HG03025 (cell line): ENCODE results near the gene PHACTR3.

Experiments
- ATAC-seq: cut with Tn5 transposase; IDR thresholded peaks from one replicate; pipeline ENCODE4 v1.9.1; 2021; ENCODE audit warnings: mild to moderate bottlenecking, moderate library complexity; ENCODE audit not compliant: unreplicated experiment, low FRiP score

The PHACTR3 gene

DNA sequence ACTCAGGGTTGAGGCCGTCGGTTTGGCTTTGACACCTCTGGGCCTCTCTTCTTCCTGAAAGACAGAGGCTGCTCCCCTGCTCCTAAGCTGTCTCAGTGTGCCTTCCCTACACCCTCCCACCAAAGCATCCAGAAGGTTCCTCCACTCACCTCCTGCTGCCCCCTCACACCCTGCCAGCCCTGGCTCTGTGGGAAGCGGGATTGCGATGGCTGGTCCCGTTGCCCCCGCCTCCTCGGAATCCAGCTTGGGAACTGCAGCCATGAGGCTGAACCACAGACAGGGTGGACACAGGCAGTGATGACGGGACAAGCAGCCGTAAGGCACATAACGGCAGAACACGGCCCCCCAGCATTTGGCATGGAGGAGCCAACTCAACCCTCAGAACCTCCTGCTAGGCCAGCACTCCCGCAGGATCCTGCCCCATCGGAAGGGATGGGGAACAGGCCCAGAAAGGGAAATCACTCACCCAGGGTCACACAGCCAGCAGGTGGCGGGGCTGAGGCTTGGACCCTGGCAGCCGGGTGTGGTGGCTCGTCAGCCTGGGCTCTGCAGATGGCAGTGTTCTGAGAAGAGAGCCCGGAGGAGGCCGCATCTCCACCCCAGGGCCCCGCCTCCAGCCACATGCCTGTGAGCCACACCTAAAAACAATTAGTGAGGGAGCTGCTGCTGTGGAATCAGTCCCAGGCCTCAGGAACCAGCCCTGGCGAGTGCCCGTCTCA is 139.6 kb downstream of the PHACTR3 start:
- no peak for ATAC-seq

DNA sequence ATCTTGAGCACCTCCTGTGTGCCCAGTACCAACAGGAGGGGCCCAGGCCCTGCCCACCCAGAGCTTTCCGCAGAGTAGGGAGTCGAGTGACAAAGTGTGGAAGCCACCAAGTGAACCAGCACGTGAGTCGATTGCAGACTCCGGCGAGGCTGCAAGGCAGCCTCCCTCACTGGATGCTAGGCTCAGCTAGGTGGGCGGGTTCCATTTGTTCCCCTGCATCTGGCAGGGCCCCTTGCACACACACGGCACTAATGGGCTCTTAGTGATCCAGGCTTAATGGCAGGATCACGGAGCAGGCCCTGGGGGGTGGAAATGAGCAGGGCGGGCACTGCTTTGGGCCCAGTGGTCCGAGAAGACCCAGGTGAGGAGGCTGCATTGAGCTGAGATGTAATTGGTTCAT is 140.4 kb downstream of the PHACTR3 start:
- ATAC-seq: no peak

DNA sequence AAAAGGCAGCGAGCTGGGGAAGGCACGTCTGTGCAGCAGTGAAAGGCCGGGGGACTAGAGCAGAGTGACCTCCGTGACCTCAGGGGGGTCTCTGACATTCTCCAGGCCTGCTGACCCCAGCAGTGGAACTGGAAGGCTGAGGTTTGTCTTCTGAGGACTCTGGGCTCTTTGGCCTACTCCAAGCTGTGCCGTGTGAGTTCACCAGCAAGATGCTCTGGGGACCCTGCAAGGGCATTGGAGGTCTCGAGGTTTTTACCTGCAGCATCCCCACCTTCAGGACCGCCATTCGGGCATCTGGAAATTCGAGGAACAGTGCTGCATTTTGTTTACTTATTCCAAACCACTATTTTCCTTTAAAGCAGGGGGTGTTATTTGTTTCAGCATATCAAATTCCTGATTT is 140.9 kb downstream of the PHACTR3 start:
- no peak for ATAC-seq

DNA sequence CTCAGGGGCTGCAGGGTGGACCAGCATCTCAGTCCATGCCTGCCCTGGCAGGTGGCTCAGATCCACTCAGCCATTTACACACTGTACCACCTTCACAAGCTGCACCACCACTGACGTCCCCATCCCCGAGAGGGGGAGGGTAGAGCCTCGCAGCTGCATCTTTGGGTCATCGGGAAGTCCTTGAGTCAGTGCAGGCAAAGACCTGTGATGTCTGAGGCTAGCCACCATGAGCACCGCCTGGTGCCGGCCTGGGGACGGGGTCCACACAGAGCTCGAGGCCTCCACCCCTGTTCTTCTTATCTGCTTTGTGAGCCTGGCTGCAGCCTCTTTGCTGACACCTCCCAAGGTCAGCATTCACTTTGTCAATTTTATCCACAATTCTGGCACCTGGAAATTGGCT is 141.4 kb downstream of the PHACTR3 start:
- no peak for ATAC-seq

DNA sequence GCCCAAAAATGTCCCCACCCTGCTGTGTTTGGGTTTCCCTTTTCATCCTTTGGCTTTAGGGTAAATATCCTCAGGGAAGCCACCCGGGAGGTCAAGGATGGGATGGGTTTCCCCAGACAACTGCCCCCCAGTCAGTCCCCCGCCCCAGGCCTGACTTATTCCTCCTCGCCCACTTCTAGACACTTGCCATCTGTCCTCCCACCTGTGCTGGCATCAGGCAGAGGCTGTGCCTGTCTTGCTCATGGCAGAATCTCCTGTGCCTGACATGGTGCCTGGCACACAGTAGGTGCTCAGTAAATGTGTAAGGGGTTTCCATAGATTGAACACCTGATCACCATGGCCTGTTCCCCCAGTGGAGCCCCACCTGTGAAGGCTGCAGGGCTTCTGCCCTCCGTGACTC is 141.8 kb downstream of the PHACTR3 start:
- no peak for ATAC-seq

DNA sequence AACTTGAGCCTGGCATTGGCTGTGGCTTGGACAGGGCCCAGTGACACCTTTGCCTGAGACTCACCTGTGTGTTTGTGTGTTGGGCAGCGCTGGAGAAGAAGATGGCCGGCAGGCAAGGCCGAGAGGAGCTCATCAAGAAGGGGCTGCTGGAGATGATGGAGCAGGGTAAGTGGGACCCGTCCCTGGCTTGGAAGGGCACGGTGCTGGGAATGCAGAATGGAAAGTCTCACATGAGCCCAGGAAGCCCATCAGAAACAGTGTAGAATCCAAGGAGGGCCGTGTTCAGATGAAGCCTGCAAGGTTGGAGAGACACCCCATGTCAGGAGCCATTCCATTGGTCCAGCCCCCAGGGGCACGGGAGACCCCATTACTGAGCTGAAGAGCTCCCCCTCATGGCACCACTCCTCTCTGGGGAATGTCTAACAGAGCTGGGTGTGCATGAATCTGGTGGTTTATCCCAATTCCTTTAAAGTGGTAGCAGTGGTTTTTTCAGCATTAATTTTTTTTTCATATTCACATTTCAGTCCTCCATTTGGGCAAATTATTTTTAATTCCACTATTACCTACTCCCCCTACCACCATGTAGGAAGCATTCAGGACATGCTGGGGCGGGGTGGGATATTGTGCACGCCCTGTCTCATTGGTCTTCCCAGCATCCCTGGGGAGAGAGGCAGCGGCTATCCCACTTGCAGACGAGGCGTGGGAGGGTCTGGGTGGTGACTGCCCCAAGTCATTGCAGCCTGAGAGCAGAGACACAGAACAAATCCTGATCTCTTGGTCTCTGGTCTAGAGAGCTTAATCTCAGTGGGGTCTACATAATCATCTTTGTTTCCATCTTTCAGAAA is 143.6 kb downstream of the PHACTR3 start:
- no peak for ATAC-seq

DNA sequence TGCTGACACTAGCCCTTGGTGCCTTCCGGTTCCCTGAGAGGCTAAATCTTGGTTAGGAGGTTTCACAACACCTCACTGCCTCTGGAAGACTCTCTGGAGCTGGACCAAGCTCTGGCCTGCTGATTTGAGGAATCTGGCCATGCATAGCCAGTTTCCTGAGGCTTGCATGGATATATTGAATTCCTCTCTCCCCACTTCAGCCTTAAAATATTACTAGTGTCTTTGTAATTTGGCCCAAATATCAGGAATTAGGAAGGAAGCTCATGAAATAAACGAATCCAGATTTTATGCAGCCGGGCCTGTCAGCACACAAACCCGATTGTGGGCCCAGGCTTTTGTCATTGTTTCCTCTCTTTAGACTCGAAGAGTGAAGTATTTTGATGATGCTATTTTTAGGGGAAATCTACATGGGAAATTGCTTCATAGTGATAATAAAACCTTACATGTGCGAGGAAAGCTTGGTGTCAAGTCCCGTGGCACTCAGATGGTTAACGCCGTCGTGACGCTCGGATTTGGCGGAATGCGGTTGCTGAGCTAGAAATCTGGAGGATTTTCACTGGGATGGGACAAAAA is 144.4 kb downstream of the PHACTR3 start:
- ATAC-seq: no peak

DNA sequence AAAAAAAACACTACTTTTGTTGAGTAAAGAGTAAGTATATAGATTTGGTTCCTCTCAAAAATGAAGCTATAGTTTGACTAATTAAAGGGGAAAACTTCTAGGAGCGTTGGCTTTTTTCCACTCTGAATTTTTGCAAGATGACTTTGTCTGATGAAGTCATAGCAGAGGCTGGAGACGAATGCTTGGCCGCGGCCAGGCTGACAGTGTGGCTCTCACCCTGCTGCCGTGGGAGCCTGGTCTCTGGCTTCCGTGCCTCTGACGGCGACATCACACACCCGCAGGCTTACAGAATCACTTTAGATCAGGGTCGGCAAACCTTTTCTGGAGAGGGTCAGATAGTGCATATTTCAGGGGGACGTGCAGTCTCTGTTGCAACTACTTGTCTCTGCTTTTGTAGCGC is 145.0 kb downstream of the PHACTR3 start:
- ATAC-seq: no peak

DNA sequence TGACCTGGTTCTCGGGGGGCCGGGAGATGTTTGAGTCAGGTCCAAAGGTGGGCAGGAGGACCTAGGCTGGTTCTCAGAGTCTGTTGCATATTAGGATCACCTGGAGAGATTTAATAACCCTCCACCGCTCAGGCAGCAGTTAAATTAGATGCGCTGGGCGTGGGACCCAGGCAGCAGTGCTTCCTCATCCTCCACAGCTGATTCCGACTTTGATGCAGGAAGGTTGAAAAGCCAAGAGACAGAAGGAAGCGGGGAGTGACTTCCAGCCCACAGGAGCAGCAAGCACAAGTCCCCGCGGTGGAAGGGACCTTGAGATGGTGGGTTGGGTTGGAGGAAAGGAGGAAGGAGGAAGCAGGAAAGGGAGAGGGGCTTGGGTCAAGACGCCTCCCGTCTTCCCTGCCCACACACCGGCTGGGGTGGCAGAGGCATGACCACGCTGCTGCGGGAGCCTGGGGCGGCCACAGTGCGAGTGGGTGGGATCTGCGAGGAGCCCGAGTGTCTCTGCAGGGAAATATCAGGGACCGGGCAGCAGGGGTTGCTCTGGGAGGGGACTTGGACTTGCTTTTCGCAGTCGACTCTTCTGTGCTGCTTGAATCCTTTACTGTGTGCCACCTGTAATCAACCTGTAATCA is 146.0 kb downstream of the PHACTR3 start:
- no peak for ATAC-seq

DNA sequence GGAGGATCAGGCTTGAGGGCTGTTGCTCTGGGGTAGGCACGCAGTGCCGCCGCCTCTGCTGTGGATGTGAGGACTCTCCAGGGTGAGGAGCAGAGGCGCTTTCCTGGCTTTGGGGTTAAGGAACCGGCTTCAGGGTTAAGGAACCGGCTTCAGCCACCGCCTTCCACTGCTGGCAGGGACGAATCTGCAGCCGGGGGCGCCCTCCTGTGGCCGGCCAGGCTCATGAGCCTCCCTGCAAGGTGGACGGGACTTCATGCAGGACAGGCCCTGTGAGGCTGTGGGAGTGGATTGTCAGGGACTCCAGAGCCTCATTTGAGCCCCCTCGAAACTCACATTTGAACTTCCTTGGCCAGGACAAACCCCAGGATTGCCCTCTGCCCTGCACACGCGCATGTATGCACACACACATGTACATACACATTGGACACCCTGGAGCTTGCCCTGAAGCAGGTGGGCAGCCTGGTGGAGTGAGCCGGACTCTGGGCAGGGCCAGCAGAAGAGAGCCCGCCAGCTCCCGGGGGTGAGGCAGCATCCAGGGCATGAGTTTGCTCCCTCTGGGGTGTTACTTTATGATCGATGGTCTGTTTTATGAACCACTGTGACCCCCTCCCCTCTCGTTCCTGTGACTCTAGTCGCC is 146.9 kb downstream of the PHACTR3 start:
- peak; percentile 36 for ATAC-seq

DNA sequence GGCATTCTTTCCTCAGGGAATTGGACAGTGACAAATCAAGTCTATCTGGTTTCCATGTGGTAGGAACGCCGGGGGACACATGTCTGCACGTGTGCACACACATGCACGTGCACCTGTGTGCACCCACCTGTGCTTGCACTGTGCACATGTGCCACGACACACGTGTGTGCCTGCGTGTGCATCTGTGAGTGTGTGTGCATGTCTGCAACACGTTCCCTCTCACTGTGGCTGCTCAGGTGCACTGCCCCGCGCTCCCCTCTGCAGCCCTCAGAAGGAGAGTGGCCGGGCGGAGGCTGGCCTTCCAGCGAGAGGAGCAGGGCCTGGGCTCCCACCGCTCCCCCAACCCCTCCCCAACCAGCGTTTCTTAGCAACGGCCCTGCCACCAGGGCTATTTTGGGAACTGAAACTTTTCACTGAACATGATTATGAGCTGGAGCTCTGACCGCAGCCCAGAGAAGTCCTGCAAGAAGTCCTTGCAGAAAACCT is 147.8 kb downstream of the PHACTR3 start:
- ATAC-seq: peak; percentile 77

DNA sequence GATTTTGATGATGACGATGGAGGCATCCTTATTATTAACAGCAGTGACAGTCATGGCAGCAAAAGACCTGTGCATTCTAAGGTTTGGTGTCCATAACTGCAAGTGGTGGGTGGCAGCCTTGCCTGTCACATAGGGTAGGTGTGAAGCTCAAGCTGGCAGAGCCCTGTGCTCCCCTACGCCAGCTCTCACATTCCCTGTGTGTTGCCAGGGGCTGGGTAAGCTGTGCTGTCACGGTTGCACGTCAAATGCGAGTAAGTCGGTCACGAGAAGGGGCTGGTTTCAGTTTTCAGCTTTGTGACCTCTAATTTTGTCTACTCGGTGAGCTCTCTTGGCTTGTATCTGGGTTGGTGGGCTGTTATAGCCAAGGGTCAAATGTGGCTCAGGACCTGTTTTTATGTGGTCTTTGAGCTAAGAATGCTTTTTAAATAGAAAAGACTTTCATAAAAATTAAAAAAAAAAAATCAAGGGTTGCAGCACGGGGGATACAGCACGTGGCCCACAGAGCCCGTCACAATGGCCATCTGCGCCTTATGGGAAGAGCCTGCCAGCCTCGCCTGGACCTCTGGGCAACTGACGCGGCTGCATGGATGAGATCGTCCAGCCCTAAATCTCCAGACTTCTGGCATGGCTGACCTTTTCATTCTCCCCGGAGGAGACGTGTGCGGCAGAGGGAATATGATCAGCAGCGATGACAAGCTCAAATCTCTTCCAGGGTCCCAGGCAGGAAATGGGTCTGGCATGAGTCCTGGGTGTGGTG is 148.5 kb downstream of the PHACTR3 start:
- peak; percentile 39 for ATAC-seq

DNA sequence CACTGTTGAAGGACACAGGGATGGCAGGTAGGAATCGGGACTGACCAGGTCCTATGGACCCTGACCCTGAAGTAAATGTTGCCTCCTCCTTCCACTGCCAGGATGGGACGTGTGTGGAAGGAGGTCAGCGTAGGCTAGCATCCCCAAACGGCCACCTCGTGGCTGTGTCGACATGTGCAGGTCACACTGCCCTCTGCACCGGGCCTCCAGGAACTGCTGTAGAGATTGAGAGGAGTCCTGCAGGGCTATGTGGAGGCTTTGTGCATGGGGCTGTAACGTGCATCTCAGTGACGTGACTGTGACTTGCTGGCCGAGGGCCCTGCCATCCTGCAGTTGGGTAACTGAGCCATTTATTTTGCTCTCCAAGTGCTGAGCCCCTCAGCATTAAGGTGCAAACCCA is 149.5 kb downstream of the PHACTR3 start:
- no peak for ATAC-seq

DNA sequence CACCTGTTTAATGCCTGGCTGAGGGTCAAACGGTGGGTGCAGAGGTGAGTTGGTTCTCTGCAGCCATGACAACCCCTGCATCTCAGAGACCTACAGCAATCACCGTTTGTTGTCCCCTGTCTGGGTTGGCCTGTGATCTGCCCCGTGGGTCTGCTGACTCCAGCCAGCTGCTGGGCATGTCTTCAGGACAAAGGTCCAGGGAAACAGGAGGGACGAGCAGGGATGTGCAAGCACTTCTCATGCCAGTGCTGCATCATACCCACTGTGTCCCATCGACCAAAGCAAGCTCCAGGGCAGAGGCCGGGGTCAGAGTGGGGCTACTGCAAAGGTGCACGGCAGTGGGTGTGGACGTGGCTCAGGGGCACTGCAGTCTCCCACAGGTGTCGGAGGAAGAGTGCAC is 150.2 kb downstream of the PHACTR3 start:
- no peak for ATAC-seq

DNA sequence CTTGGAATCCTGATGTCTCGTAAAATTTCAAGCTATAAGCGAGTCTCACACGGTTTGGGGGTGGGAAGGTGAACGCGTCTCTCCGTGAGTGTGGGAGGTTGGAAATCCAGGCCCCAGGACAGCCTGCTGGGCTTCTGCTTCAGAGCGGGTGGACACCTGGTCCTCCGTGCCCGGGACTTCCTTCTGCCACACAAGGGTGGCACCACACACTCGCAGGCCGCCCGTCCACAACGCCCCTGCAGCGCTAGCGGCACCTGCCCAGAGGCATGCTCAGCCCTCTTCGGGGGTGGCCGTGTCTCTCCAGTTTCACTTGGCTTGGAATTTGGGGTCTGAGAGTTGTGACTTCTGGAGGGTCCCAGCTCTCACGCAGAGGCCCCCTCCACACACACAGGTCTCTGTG is 151.9 kb downstream of the PHACTR3 start:
- no peak for ATAC-seq

DNA sequence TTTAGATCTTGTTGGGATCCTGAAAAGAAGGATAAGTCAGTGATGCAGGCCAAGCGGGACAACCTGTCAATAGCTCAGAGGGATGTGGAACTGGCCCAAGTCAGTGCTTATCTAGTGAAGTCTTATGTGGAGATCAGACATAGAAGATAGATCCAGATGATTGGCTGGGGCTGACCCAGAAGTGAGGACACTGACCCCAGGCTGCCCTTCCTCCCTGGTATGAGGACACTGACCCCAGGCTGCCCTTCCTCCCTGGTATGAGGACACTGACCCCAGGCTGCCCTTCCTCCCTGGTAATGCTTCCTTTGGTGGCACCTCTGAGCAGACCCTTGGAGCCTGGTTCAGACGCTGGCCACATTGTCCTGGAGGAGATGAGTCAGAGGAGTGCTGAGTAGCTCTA is 159.7 kb downstream of the PHACTR3 start:
- no peak for ATAC-seq

DNA sequence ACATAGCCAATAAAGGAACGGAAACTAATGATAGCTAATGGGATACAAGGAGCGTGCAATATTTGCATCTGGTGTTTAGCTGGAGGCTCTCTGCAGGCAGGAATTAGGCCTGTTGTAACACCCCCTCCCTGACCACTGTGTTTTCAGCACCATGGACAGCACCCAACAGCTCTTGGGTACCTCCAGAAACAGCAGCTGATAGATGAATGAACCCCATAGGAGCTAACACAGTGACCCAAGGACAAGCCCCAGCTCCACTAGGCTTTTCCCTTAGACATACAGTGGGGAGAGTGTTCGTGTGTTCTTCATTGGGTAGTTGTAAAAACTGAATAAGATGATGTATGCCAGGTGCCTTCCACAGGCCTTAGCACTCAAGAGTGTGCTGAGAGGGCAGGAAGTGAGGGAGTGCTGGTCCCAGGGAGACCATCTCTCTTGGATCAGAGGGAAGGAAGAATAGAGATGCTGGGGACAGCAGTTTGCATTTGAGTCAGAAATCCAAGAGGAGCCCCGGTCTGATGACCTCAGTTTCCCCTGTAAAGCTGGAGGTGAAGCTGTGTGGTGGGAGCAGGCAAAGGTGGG is 161.3 kb downstream of the PHACTR3 start:
- no peak for ATAC-seq

DNA sequence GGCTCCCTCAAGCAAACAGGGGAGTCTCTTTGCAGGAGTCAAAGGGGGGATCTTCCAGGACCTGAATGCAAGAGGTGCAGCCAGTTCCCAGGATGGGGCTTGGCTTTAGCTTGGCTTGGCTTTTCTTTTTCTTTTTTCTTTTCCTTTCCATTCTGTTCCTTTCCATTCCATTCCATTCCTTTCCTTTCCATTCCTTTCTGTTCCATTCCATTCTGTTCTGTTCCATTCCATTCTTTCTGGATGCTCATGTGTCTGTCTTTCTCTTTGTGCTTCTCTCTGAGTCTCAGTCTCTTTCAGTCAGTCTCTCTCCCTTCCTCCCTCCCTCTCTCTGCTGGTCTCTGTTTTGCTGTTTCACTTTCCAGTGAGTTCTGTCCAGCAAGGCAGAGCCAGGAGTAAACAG is 163.3 kb downstream of the PHACTR3 start:
- no peak for ATAC-seq

DNA sequence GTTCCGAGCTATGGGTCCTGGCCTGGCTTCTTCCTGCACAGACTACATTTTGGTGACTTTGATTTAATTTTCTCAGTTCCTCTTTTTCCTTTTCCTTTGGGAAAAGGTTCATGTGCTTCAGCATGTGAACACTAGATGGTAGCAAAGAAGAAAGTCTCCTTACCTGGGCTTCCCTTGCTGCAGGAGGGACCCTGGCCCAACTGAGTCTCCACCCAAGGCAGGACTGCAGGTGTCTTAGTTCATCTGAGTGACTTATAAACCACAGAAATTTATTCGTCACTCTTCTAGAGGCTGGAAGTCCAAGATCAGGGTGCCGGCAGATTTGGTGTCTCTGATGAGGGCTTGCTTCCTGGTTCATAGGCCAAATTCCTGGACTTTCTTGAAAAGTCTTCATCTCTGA is 165.9 kb downstream of the PHACTR3 start:
- no peak for ATAC-seq

DNA sequence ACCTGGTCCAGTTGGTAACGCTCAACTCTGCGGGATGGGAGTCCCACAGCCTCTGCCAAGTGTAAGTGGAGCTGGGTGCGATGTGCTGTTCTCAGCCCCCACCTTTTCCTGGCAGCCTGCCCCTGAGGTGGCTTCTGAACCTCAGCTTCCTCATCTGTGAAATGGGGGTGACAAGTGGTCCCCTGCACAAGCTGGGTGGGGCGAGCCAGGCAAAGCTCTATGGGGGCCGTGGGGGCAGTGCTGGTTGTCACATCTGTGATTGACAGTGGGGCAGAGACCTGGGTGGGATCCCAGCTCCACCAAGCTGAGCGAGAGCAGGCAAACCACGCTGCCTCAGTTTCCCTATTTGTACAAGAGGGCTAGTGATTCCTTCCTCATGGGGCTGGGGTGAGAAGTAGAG is 166.5 kb downstream of the PHACTR3 start:
- no peak for ATAC-seq
